ENCODE data around the gene NUDT16.
"Not testable (repeated sequence)": the region's sequence is repeated elsewhere in the genome, so short reads cannot be mapped to it uniquely, and the experiment has no call there.

NUDT16 gene

DNA sequence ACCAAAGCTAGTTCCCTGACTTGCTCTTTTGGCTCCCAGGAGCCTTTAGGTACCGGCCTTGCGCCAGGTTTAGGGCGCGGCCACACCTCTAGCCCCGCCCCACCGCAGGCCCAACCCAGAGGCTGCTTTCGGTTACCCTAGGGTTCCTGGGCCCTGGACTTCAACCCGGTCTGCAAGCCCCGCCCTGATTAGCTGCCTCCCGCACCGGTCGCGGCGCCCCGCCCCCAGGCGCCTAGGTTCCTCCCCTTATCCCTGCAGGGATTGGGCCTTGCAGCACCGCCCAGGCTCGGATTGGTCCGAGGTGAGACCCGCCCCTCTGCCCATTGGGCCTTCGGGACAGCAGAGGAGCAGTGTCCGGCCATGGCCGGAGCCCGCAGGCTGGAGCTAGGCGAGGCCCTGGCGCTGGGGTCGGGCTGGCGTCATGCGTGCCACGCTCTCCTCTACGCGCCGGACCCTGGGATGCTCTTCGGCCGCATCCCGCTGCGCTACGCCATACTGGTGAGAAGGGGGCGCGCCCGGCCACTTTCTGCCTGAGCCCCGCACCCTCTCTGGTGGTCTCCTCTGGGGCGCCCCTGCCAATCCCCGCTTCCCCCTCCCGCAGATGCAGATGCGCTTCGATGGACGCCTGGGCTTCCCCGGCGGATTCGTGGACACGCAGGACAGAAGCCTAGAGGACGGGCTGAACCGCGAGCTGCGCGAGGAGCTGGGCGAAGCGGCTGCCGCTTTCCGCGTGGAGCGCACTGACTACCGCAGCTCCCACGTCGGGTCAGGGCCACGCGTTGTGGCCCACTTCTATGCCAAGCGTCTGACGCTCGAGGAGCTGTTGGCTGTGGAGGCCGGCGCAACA lies at the start of gene NUDT16:
Gene NUDT16, plus strand, starts transcription at position 330 of the 847 bp plus-strand sequence. Its CDS starts 31 bp downstream, at position 361.
- peak; percentile 99 for DNase-seq (ENCODE audit: low spot score)

GRCh38 chr3:131338948-131339640 lies 42.5 kb upstream of the NUDT16 start:
- DNase-seq (ENCODE audit: low spot score), result no peak

- DNase-seq (ENCODE audit: low spot score), result no peak
Observed at GRCh38 chr3:131341761-131342160, 39.8 kb upstream of the NUDT16 start.

GRCh38 chr3:131348911-131349310 lies 32.7 kb upstream of the NUDT16 start:
- no peak for DNase-seq (ENCODE audit: low spot score)

DNA sequence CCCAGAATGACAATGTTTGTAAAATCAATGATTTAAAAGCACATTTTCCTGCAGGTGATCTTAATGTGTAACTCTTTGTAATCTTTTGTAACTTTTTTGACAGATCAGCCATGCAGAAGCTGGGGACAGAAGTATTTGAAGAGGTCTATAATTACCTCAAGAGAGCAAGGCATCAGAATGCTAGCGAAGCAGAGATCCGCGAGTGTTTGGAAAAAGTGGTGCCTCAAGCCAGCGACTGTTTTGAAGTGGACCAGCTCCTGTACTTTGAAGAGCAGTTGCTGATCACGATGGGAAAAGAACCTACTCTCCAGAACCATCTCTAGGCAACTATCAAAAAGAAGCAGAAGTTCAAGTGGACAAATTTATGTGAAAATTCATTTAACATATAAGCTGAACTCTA lies 32.1 kb upstream of the NUDT16 start:
- no peak for DNase-seq (ENCODE audit: low spot score)

GRCh38 chr3:131349946-131350347 lies 31.6 kb upstream of the NUDT16 start:
- DNase-seq (ENCODE audit: low spot score), result no peak

- DNase-seq (ENCODE audit: low spot score), result no peak
Observed at GRCh38 chr3:131350506-131350905, 31.1 kb upstream of the NUDT16 start.

- no peak for DNase-seq (ENCODE audit: low spot score)
Observed at GRCh38 chr3:131353016-131353877, 28.3 kb upstream of the NUDT16 start.

DNA sequence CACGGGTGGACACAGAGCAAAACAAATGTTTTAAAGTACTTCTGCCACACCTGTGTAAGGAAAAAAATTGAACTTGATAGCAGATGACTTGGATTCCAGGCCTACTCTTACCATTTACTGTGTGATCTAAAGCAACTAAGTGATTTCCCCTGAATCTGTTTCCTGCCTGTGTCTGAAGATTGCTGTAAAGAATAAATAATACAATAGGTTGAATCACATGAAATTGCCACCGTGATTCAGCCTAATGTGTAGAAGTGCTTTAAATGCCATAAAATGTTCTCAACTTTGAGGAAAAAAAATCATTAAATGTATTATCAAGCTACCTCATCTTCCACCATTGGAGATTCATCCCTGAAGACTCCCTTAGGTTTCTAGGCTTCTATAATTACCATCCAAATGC lies 27.6 kb upstream of the NUDT16 start:
- no peak for DNase-seq (ENCODE audit: low spot score)

DNA sequence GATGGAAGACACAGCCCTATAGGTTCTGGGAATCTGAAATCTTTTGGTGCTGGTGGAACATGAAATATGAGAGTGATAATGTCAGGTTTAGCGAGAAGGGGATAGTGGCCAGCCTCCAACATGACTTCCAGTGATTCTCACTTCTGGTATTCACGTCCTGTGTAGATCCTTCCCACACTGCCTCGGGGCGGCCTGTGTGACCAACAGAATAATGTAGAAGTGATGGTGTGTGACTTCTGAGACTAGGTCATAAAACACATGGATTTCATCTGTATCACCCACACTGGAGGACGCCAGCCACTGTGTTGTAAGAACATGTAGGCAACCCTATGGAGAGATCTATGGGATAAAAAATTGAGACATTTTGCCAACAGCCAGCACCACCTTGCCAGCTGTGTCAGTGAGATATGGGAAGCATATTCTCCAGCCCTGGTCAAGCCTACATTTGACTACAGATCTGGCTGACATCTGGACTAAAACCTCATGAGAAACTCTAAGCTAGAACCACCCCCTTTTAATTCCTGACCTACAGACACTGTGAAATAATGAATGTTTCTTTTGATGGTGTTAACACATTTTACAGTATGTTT lies 25.5 kb upstream of the NUDT16 start:
- DNase-seq (ENCODE audit: low spot score), result no peak

GRCh38 chr3:131357275-131357674 lies 24.3 kb upstream of the NUDT16 start:
- no peak for DNase-seq (ENCODE audit: low spot score)

- DNase-seq (ENCODE audit: low spot score), result no peak
Observed at GRCh38 chr3:131360191-131360755, 21.3 kb upstream of the NUDT16 start.

- not testable (repeated sequence) for DNase-seq (ENCODE audit: low spot score)
Observed at GRCh38 chr3:131361066-131361463, 20.5 kb upstream of the NUDT16 start.

DNA sequence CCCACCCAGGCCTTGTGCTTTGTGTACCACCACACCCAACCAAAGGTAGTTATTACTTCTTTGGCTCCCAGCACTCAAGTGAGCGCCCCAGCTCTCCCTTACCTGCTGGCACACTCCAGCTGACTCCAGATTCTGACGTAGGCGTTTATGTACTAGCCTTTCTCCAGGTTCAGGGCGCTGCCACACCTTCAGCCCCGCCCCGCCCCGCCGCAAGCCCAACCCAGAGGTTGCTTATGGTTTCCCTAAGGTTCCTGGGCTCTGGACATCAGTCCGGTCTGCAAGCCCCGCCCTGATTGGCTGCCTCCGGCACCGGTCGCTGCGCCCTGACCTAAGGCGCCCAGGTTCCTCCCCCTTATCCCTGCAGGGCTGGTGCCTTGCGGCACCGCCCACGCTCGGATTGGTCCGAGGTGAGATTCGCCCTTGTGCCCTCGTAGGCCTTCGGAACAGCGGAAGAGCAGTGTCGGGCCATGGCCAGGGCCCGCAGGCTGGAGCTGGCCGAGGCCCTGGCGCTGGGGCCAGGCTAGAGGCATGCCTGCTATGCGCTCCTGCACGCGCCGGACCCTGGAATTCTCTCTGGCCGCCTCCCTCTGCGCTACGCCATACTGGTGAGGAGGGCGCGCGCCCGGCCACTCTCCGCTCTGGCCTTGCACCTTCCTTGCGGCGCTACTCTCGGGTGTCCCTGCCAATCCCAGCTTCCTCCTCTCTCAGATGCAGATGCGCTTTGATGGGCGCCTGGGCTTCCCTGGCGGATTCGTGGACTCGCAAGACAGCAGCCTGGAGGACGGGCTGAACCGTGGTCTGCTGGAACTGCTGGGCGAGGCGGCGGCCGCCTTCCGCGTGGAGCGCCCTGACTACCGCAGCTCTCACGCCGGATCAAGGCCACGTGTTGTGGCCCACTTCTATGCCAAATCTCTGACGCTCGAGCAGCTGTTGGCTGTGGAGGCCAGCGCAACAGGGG lies 19.8 kb upstream of the NUDT16 start:
- DNase-seq (ENCODE audit: low spot score), result peak; percentile 70

DNA sequence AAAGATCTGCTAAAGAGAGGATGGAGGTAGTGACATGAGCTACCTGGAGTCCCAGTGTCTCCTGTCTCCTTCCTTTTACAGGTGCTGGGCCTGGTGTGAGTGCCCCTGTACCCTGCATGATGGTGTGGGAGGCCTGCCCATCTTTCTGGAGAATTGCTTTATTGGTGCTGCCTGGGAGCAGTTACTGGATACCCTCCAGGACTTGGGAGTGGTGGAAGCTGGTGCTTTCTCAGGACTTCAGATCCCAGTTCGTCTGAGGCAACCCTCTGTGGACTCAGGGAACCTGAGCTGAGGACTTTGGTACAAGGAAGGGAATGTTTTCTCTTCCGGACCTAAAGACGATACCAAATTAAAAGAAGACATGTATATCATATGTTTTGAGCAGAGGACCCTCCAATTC lies 18.3 kb upstream of the NUDT16 start:
- DNase-seq (ENCODE audit: low spot score), result no peak

- no peak for DNase-seq (ENCODE audit: low spot score)
Observed at GRCh38 chr3:131370935-131371687, 10.5 kb upstream of the NUDT16 start.

- no peak for DNase-seq (ENCODE audit: low spot score)
Observed at GRCh38 chr3:131371688-131372066, 9.9 kb upstream of the NUDT16 start.

DNA sequence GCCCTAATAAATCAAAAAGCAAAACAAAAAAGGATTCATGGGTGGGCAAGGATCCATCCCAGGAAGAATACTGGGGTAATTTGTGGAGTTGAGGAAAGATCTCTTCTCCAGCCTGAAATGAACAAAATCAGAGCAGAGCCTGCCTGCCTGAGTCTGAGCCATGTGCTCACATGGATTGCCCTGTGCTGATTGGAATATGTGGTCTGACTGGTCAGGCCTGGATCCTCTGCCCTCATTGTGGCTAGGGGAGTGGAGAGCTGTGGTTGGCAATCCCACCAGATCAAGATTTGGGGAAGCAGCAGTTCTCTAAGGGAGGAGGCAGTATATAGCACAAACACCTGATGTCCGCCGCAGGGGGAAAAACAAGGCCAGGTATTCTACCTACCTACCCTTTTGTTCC lies 6.8 kb upstream of the NUDT16 start:
- no peak for DNase-seq (ENCODE audit: low spot score)

DNA sequence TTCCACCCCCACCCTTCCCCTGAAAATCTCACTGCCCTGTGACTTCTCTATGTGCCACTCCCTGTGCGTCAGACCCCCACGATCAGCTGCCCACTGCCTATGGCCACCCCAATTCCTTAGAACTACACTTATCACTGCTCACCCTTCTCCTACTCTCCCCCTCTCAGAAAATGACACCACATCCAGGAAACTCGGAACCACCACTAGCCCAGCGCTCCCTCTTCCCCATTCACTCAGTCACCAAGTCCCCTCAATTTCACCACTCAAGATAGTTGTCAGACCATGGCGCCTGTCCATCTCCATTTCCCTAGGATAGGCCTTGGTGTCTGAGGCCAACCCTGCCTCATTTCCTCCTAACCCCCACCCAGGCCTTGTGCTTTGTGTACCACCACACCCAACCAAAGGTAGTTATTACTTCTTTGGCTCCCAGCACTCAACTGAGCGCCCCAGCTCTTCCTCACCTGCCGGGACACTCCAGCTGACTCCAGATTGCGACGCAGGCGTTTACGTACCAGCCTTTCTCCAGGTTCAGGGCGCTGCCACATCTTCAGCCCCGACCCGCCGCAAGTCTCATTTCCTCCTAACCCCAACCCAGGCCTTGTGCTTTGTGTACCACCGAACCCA lies 641 bp upstream of the NUDT16 start:
- not testable (repeated sequence) for DNase-seq (ENCODE audit: low spot score)

Measured in cerebellar cortex (tissue), 1 donor.